ENCODE measurements around the gene S100A7A. TPM values are rescaled to one million over a fixed set of nuclear protein-coding genes. Genes with fewer than 3 reads are reported as not detected.

The S100A7A gene
- total and polyA plus RNA-seq, 2 of the 8 experiments (the other 6 are each of a cell fraction or from before 2014, with no cell fraction given): not detected

GRCh38 chr1:153367090-153367489 lies 49.2 kb upstream of the S100A7A start:
- H4K91ac ChIP-seq (replicated peaks; ENCODE audit: insufficient read length, low read length): no peak overlapping the region
- FAIRE-seq (no peak), DNase-seq (ENCODE audit: low read depth in 1 of 2, low spot score in 2 of 2) (no peak)
- H3K79me1 ChIP-seq (ENCODE audit: low read depth, low read length): no peaks in the 10 kb centered on the region
- no peak overlapping the region for H2BK12ac ChIP-seq (ENCODE audit: low read depth, low read length)
- H4K20me1 ChIP-seq (replicated peaks in 1 of 2; ENCODE audit: control insufficient read depth in 1 of 2, insufficient read depth in 2 of 2, low read length in 2 of 2): no peaks in the 10 kb centered on the region
- no peaks in the 10 kb centered on the region for H3K4me1 ChIP-seq (replicated peaks in 1 of 4; ENCODE audit: control insufficient read depth in 3 of 4, insufficient read depth in 4 of 4, low read length in 3 of 4)
- no peaks in the 10 kb centered on the region; the same call in 1 of the 2 replicates for H3K23me2 ChIP-seq (ENCODE audit: low read depth, low read length)
- H2BK20ac ChIP-seq (ENCODE audit: low read length): no peak overlapping the region
- H2AK5ac ChIP-seq (ENCODE audit: low read depth, low read length): no peak overlapping the region
- no peak overlapping the region for H2BK15ac ChIP-seq (ENCODE audit: low read length)
- no peak overlapping the region for H2BK120ac ChIP-seq (replicated peaks; ENCODE audit: low read depth, low read length)
- H3K23ac ChIP-seq (ENCODE audit: insufficient read length): no peak overlapping the region
- H3K14ac ChIP-seq (ENCODE audit: insufficient read length): no peak overlapping the region
- no peak overlapping the region for H3K4me2 ChIP-seq (ENCODE audit: insufficient read depth in 1 of 2, low read depth in 2 of 2, low read length in 2 of 2)
- H3K18ac ChIP-seq (ENCODE audit: extremely low read depth, low read length): no peak overlapping the region
- ChIA-PET CTCF (ENCODE audit: partially characterized antibody) (interaction anchor here (3.0 to 4.1 kb wide), 2 partner anchors 12 to 14 kb away, joined by 12 to 19 read pairs; no protein-coding TSS in a partner anchor), POLR2A (ENCODE audit: partially characterized antibody) (no interaction called here)
- H2BK5ac ChIP-seq (ENCODE audit: low read depth, low read length): no peak overlapping the region
- H3K79me2 ChIP-seq (ENCODE audit: control insufficient read depth in 1 of 2, insufficient read depth in 2 of 2, low read length in 2 of 2): no peaks in the 10 kb centered on the region
- no peak overlapping the region for H3K9ac ChIP-seq (replicated peaks in 1 of 4; ENCODE audit: extremely low read depth in 1 of 4, low read depth in 3 of 4, low read length in 3 of 4)
- no peak overlapping the region for H2AFZ ChIP-seq (ENCODE audit: low read length)
- no peak overlapping the region for H4K5ac ChIP-seq (ENCODE audit: insufficient read length, low read depth, low read length)
- H4K8ac ChIP-seq (ENCODE audit: extremely low read depth, insufficient read depth, low read length): no peak overlapping the region
- WGBS, 2 experiments (ENCODE audit: extremely low coverage in 1 of 2, insufficient coverage in 1 of 2, insufficient read length in 1 of 2, insufficient replicate concordance in 2 of 2, low coverage in 1 of 2, low lambda C conversion rate in 2 of 2, missing lambda C conversion rate in 1 of 2): 88% methylated on average over 1 of the region's 2 CpGs; no CpG with 5 or more reads in 1 of the 2 experiments
- no peak overlapping the region for H3K4ac ChIP-seq (replicated peaks; ENCODE audit: insufficient read length, low read depth, low read length)
- no peak overlapping the region for H3K4me3 ChIP-seq (ENCODE audit: extremely low read depth in 1 of 4, insufficient read depth in 2 of 4, low read depth in 3 of 4, low read length in 4 of 4)
- H3K27ac ChIP-seq (ENCODE audit: low read depth, low read length): no peak overlapping the region
- H3K36me3 ChIP-seq (ENCODE audit: control insufficient read depth in 2 of 4, insufficient read depth in 4 of 4, low read length in 3 of 4): no peaks in the 10 kb centered on the region
- H3K27me3 ChIP-seq (replicated peaks in 1 of 4; ENCODE audit: control insufficient read depth in 3 of 4, extremely low read depth in 1 of 4, insufficient read depth in 3 of 4, low read length in 3 of 4): no peaks in the 10 kb centered on the region
- TF ChIP-seq NANOG (IDR thresholded peaks at IDR 0.05; ENCODE audit: insufficient read depth, low read depth, low read length, poor library complexity, severe bottlenecking): no peak
- TF ChIP-seq TBP (IDR thresholded peaks at IDR 0.05; ENCODE audit: low read depth, low read length): no peak
- no peak for TF ChIP-seq CHD2 (IDR thresholded peaks at IDR 0.05; ENCODE audit: low read length)
- no peak for TF ChIP-seq ASH2L (IDR thresholded peaks at IDR 0.05; ENCODE audit: low read length)
- TF ChIP-seq SP2 (IDR thresholded peaks at IDR 0.05; ENCODE audit: low read length): no peak
- no peak for TF ChIP-seq RNF2 (IDR thresholded peaks at IDR 0.05; ENCODE audit: borderline replicate concordance, low read depth, low read length, missing control alignments, poor library complexity, severe bottlenecking)
- no peak for TF ChIP-seq RBBP5 (IDR thresholded peaks at IDR 0.05; ENCODE audit: borderline replicate concordance, low read depth, low read length)
- TF ChIP-seq, protein P1, sequence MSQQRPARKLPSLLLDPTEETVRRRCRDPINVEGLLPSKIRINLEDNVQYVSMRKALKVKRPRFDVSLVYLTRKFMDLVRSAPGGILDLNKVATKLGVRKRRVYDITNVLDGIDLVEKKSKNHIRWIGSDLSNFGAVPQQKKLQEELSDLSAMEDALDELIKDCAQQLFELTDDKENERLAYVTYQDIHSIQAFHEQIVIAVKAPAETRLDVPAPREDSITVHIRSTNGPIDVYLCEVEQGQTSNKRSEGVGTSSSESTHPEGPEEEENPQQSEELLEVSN (IDR thresholded peaks at IDR 0.05): no peak
- TF ChIP-seq MAFK (IDR thresholded peaks at IDR 0.05; ENCODE audit: low read depth, low read length): no peak
- TF ChIP-seq POLR2A (IDR thresholded peaks at IDR 0.05; ENCODE audit: control extremely low read depth in 1 of 2, low read depth in 2 of 2, low read length in 2 of 2): no peak
- TF ChIP-seq GTF2F1 (IDR thresholded peaks at IDR 0.05; ENCODE audit: borderline replicate concordance, low read depth, low read length): no peak
- TF ChIP-seq TAF7 (optimal IDR thresholded peaks at IDR 0.05; ENCODE audit: borderline replicate concordance, low read depth, low read length): no peak
- TF ChIP-seq SP4 (IDR thresholded peaks at IDR 0.05; ENCODE audit: low read length): no peak
- no peak overlapping the region for H3K56ac ChIP-seq (replicated peaks; ENCODE audit: insufficient read length, low read depth, low read length)
- no peaks in the 10 kb centered on the region for H3K9me3 ChIP-seq (ENCODE audit: insufficient read depth in 2 of 2, low read depth in 1 of 2, low read length in 1 of 2)
